Measurements from ENCODE around the gene RFNG. TPM values are rescaled to one million over a fixed set of nuclear protein-coding genes. Genes with fewer than 3 reads are reported as not detected.
A peak's percentile ranks its signal among the peaks of the same experiment; 100 is the strongest.

The RFNG gene
- total and polyA plus RNA-seq, 2 of the 13 experiments (the other 11 are each of a cell fraction or from before 2014, with no cell fraction given), result 61.4 to 64.0 TPM

GRCh38 chr17:82098939-82099763 is 47.5 kb upstream of the RFNG start (continued):
- TF ChIP-seq THAP11 (CRISPR knock-in tag; IDR thresholded peaks at IDR 0.05), result no peak
- TF ChIP-seq MLX (CRISPR knock-in tag; IDR thresholded peaks at IDR 0.05), result no peak
- TF ChIP-seq TFE3 (CRISPR knock-in tag; IDR thresholded peaks at IDR 0.05), result no peak
- no peak; the same call in 1 of the 2 replicates for TF ChIP-seq STAT6 (CRISPR knock-in tag; IDR thresholded peaks at IDR 0.05; ENCODE audit: borderline replicate concordance)
- TF ChIP-seq YEATS2 (CRISPR knock-in tag; IDR thresholded peaks at IDR 0.05; ENCODE audit: borderline replicate concordance), result no peak
- no peak for TF ChIP-seq MTA3 (CRISPR knock-in tag; IDR thresholded peaks at IDR 0.05)
- no peak for TF ChIP-seq CEBPB (IDR thresholded peaks at IDR 0.05; ENCODE audit: borderline replicate concordance, low read depth, low read length)
- TF ChIP-seq ZNF235 (CRISPR knock-in tag; IDR thresholded peaks at IDR 0.05; ENCODE audit: borderline replicate concordance), result no peak; the same call in 1 of the 2 replicates
- TF ChIP-seq LCORL (IDR thresholded peaks at IDR 0.05), result no peak
- 0 out of 2 replicates have a peak, but pooled peaks have one; percentile 55 for TF ChIP-seq LCORL (CRISPR knock-in tag; IDR thresholded peaks at IDR 0.05)
- no peak for TF ChIP-seq BCLAF1 (IDR thresholded peaks at IDR 0.05)
- peak; percentile 68 for TF ChIP-seq ZNF547 (CRISPR knock-in tag; IDR thresholded peaks at IDR 0.05)
- no peak for TF ChIP-seq MTF1 (CRISPR knock-in tag; IDR thresholded peaks at IDR 0.05)
- TF ChIP-seq GLMP (CRISPR knock-in tag; IDR thresholded peaks at IDR 0.05; ENCODE audit: borderline replicate concordance), result no peak
- no peak for TF ChIP-seq PAXIP1 (CRISPR knock-in tag; conservative IDR thresholded peaks at IDR 0.05)
